GM18526 (cell line): Measurements from ENCODE around the gene PDZD2.

Source experiments
- POLR2A ChIP-seq: IDR thresholded peaks from 3 replicates; pipeline ENCODE4 v1.6.1; 2011; ENCODE audit not compliant: insufficient read length; ENCODE audit errors: extremely low read depth

The PDZD2 gene

GRCh38 chr5:32018476-32019436, 379.8 kb downstream of the PDZD2 start:
- TF ChIP-seq POLR2A = no peak

GRCh38 chr5:32020271-32020670, 381.3 kb downstream of the PDZD2 start:
- TF ChIP-seq POLR2A = no peak

- no peak for TF ChIP-seq POLR2A
These were observed 382.0 kb downstream of the PDZD2 start for GRCh38 chr5:32020946-32021345.

- no peak for TF ChIP-seq POLR2A
These were observed 382.8 kb downstream of the PDZD2 start for GRCh38 chr5:32021771-32022170.

- TF ChIP-seq POLR2A = no peak
These were observed 383.7 kb downstream of the PDZD2 start for GRCh38 chr5:32022638-32023037.

- TF ChIP-seq POLR2A = no peak
These were observed 384.9 kb downstream of the PDZD2 start for GRCh38 chr5:32023816-32024215.

GRCh38 chr5:32024751-32025150, 385.8 kb downstream of the PDZD2 start:
- no peak for TF ChIP-seq POLR2A

- no peak for TF ChIP-seq POLR2A
These were observed 388.3 kb downstream of the PDZD2 start for GRCh38 chr5:32027093-32027716.

GRCh38 chr5:32027717-32028458, 389.0 kb downstream of the PDZD2 start:
- TF ChIP-seq POLR2A = no peak

GRCh38 chr5:32029261-32029660, 390.3 kb downstream of the PDZD2 start:
- no peak for TF ChIP-seq POLR2A

GRCh38 chr5:32029781-32030180, 390.9 kb downstream of the PDZD2 start:
- TF ChIP-seq POLR2A = no peak

- TF ChIP-seq POLR2A = no peak
These were observed 391.3 kb downstream of the PDZD2 start for GRCh38 chr5:32030222-32030621.

GRCh38 chr5:32030686-32031085, 391.8 kb downstream of the PDZD2 start:
- TF ChIP-seq POLR2A = no peak

GRCh38 chr5:32031089-32031488, 392.2 kb downstream of the PDZD2 start:
- no peak for TF ChIP-seq POLR2A

- TF ChIP-seq POLR2A = no peak
These were observed 399.6 kb downstream of the PDZD2 start for GRCh38 chr5:32038523-32038922.

GRCh38 chr5:32042551-32042961, 403.6 kb downstream of the PDZD2 start:
- no peak for TF ChIP-seq POLR2A
